ENCODE results near the gene MTUS2.

- TF ChIP-seq POLR2A (IDR thresholded peaks at IDR 0.05; ENCODE audit: low read length) (no peak), GATA1 (IDR thresholded peaks at IDR 0.05; ENCODE audit: low read depth, low read length) (no peak)
Observed at GRCh38 chr13:29453617-29454011, 633.5 kb downstream of the MTUS2 start.

All from erythroblast (primary cell).